MM.1S (cell line): ENCODE results near the gene STRA6.

Experiments used
- DNase-seq: peaks from one replicate; pipeline ENCODE4 v3.0.0-alpha.2; 2015
- H2AFZ ChIP-seq: fragments of 300-600 bp; sonication (generic); 2 replicates; pipeline ENCODE4 v1.6.0; 2016; ENCODE audit warnings: antibody characterized with exemption, low read length
- H3F3A ChIP-seq: fragments of 300-600 bp; sonication (generic); 2 replicates; pipeline ENCODE4 v1.6.1; 2016; ENCODE audit warnings: mild to moderate bottlenecking, antibody characterized with exemption, low read length, moderate library complexity, mixed read lengths; ENCODE audit not compliant: insufficient read depth
- H3K27ac ChIP-seq: fragments of 300-600 bp; sonication (generic); 2 replicates; pipeline ENCODE4 v1.5.1; 2016; ENCODE audit warnings: mild to moderate bottlenecking, low read length
- H3K27me3 ChIP-seq: fragments of 300-600 bp; sonication (generic); replicated peaks from 2 replicates; pipeline ENCODE4 v1.6.0; 2016; ENCODE audit warnings: low read length; ENCODE audit not compliant: insufficient read depth
- H3K36me3 ChIP-seq: fragments of 300-600 bp; sonication (generic); replicated peaks from 2 replicates; pipeline ENCODE4 v1.6.1; 2016; ENCODE audit warnings: mild to moderate bottlenecking, low read length, mixed read lengths; ENCODE audit not compliant: insufficient read depth
- H3K4me1 ChIP-seq: fragments of 300-600 bp; sonication (generic); 2 replicates; pipeline ENCODE4 v1.6.1; 2016; ENCODE audit warnings: low read length, mixed read lengths
- H3K4me2 ChIP-seq: fragments of 300-600 bp; sonication (generic); 2 replicates; pipeline ENCODE4 v1.6.0; 2016; ENCODE audit warnings: low read depth, low read length
- H3K4me3 ChIP-seq: fragments of 300-600 bp; sonication (generic); 2 replicates; pipeline ENCODE4 v1.5.1; 2016; ENCODE audit warnings: low read length, mixed read lengths
- H3K79me2 ChIP-seq: fragments of 300-600 bp; sonication (generic); 2 replicates; pipeline ENCODE4 v1.6.1; 2016; ENCODE audit warnings: mixed run types, low read length, mixed read lengths
- H3K9ac ChIP-seq: fragments of 300-600 bp; sonication (generic); 2 replicates; pipeline ENCODE4 v1.6.1; 2016; ENCODE audit warnings: low read length, mixed read lengths
- H3K9me2 ChIP-seq: fragments of 300-600 bp; sonication (generic); replicated peaks from 2 replicates; pipeline ENCODE4 v1.6.1; 2016; ENCODE audit warnings: mild to moderate bottlenecking, low read length, mixed read lengths; ENCODE audit not compliant: insufficient read depth
- H3K9me3 ChIP-seq: fragments of 300-600 bp; sonication (generic); replicated peaks from 2 replicates; pipeline ENCODE4 v1.6.1; 2016; ENCODE audit warnings: mild to moderate bottlenecking, low read length, mixed read lengths; ENCODE audit not compliant: insufficient read depth
- H4K20me1 ChIP-seq: fragments of 300-600 bp; sonication (generic); 2 replicates; pipeline ENCODE4 v1.6.1; 2016; ENCODE audit warnings: mild to moderate bottlenecking, low read length, moderate library complexity, mixed read lengths; ENCODE audit not compliant: insufficient read depth
- EZH2 ChIP-seq: fragments of 300-600 bp; sonication (generic); optimal IDR thresholded peaks from 2 replicates; pipeline ENCODE3; 2017; ENCODE audit warnings: low read depth, mild to moderate bottlenecking, antibody characterized with exemption, low read length, mixed read lengths
- EZH2phosphoT487 ChIP-seq: fragments of 300-600 bp; sonication (generic); IDR thresholded peaks from 2 replicates; pipeline ENCODE4 v1.6.1; 2018; ENCODE audit warnings: antibody characterized with exemption, low read length
- TF ChIP-seq, protein P1 (sequence below): fragments of 300-600 bp; sonication (generic); IDR thresholded peaks from 2 replicates; pipeline ENCODE4 v1.5.1; 2016; ENCODE audit warnings: antibody characterized with exemption, low read length, mixed read lengths

STRA6 gene

DNA sequence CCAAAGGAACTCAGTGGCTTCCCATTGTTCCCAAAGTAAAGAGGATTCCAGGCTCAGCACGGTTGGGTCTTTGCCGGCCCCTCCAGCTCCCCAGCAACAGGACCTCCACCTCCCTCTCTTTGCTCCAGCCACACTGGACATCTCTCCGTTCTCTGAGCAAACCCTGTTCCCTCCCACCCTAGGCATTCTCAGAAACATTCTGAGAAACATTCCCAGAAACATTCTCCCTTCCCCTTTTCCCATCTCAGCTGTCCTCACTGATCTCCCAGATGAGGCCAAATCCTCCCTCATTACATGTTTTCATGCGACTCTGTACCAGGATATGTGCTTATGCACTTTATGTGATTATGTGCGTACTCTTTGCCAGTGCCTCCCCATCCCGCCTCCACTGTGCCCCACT is 47.7 kb upstream of the STRA6 start:
- Histone ChIP-seq H3K4me2 (no peak overlapping the region), H4K20me1 (no peaks in the 10 kb centered on the region), H3K36me3 (no peaks in the 10 kb centered on the region), H3K27me3 (peaks cover 74% of the 10 kb centered on the region), H3K9me3 (no peaks in the 10 kb centered on the region), H3K9me2 (no peaks in the 10 kb centered on the region), H3K4me1 (no peaks in the 10 kb centered on the region), H3K4me3 (no peak overlapping the region), H3K27ac (no peak overlapping the region), H3K79me2 (no peaks in the 10 kb centered on the region), H2AFZ (no peak overlapping the region), H3F3A (no peaks in the 10 kb centered on the region), H3K9ac (no peak overlapping the region)
- TF ChIP-seq EZH2phosphoT487, result no peak
- TF ChIP-seq, protein P1, sequence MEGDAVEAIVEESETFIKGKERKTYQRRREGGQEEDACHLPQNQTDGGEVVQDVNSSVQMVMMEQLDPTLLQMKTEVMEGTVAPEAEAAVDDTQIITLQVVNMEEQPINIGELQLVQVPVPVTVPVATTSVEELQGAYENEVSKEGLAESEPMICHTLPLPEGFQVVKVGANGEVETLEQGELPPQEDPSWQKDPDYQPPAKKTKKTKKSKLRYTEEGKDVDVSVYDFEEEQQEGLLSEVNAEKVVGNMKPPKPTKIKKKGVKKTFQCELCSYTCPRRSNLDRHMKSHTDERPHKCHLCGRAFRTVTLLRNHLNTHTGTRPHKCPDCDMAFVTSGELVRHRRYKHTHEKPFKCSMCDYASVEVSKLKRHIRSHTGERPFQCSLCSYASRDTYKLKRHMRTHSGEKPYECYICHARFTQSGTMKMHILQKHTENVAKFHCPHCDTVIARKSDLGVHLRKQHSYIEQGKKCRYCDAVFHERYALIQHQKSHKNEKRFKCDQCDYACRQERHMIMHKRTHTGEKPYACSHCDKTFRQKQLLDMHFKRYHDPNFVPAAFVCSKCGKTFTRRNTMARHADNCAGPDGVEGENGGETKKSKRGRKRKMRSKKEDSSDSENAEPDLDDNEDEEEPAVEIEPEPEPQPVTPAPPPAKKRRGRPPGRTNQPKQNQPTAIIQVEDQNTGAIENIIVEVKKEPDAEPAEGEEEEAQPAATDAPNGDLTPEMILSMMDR, result no peak
- no peak for TF ChIP-seq EZH2
- DNase-seq, result no peak

- DNase-seq, result no peak
- H3K4me2 ChIP-seq, result no peak overlapping the region
- no peaks in the 10 kb centered on the region for H3F3A ChIP-seq
- H3K79me2 ChIP-seq, result no peaks in the 10 kb centered on the region
- no peaks in the 10 kb centered on the region for H3K4me1 ChIP-seq
- no peak overlapping the region for H3K27ac ChIP-seq
- H3K9ac ChIP-seq, result no peak overlapping the region
- no peaks in the 10 kb centered on the region for H3K9me2 ChIP-seq
- no peak overlapping the region for H3K4me3 ChIP-seq
- H3K9me3 ChIP-seq, result no peaks in the 10 kb centered on the region
- H2AFZ ChIP-seq, result no peak overlapping the region
- no peaks in the 10 kb centered on the region for H4K20me1 ChIP-seq
- no peak for TF ChIP-seq EZH2phosphoT487
- TF ChIP-seq EZH2, result no peak
- TF ChIP-seq, protein P1, result no peak
- H3K27me3 ChIP-seq, result peaks cover 75% of the 10 kb centered on the region
- H3K36me3 ChIP-seq, result no peaks in the 10 kb centered on the region
Observed at GRCh38 chr15:74245342-74245931, 42.9 kb upstream of the STRA6 start.

GRCh38 chr15:74244822-74245341 is 42.3 kb upstream of the STRA6 start:
- H3F3A ChIP-seq, result no peaks in the 10 kb centered on the region
- H3K4me2 ChIP-seq, result no peak overlapping the region
- H3K36me3 ChIP-seq, result no peaks in the 10 kb centered on the region
- H3K27me3 ChIP-seq, result peaks cover 75% of the 10 kb centered on the region
- no peaks in the 10 kb centered on the region for H3K9me2 ChIP-seq
- no peaks in the 10 kb centered on the region for H4K20me1 ChIP-seq
- H3K4me3 ChIP-seq, result no peak overlapping the region
- H3K4me1 ChIP-seq, result no peaks in the 10 kb centered on the region
- TF ChIP-seq, protein P1, result no peak
- TF ChIP-seq EZH2, result no peak
- TF ChIP-seq EZH2phosphoT487, result no peak
- H2AFZ ChIP-seq, result no peak overlapping the region
- H3K27ac ChIP-seq, result no peak overlapping the region
- DNase-seq, result no peak
- no peak overlapping the region for H3K9ac ChIP-seq
- H3K9me3 ChIP-seq, result no peaks in the 10 kb centered on the region
- H3K79me2 ChIP-seq, result no peaks in the 10 kb centered on the region
